OCI-LY7 (cell line): ENCODE data around the gene SMYD3.

Experiments used
- EZH2phosphoT487 ChIP-seq: fragments of 200-600 bp; sonication (generic); IDR thresholded peaks from 2 replicates; pipeline ENCODE4 v1.6.1; 2018; ENCODE audit warnings: low read depth, borderline replicate concordance, mild to moderate bottlenecking, mixed run types, antibody characterized with exemption, low read length, moderate library complexity, mixed read lengths
- TF ChIP-seq, protein P1 (sequence below): fragments of 200-600 bp; sonication (generic); conservative IDR thresholded peaks from 2 replicates; pipeline ENCODE4 v1.5.1; 2014; ENCODE audit warnings: mild to moderate bottlenecking, antibody characterized with exemption, low read length, moderate library complexity, mixed read lengths

DNA sequence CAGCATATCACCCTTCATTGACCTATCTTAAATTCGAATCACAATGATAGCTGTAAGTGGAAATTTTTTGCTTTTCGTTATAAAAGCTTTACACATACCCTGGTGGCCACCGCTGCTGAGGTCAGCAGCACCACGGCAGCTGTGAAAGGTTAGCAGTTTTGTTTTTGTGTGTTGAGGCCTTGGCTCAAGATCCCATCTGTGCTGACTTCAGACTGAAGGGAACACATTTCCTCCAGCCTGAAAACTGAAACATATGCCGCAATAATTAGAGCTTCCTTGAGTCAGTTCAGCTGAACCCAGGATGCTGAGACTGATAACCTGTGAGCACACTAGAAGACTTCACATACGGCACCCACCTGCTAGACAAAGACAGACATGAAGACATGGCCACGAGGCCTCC lies 103.0 kb downstream of the SMYD3 start:
- TF ChIP-seq, protein P1, sequence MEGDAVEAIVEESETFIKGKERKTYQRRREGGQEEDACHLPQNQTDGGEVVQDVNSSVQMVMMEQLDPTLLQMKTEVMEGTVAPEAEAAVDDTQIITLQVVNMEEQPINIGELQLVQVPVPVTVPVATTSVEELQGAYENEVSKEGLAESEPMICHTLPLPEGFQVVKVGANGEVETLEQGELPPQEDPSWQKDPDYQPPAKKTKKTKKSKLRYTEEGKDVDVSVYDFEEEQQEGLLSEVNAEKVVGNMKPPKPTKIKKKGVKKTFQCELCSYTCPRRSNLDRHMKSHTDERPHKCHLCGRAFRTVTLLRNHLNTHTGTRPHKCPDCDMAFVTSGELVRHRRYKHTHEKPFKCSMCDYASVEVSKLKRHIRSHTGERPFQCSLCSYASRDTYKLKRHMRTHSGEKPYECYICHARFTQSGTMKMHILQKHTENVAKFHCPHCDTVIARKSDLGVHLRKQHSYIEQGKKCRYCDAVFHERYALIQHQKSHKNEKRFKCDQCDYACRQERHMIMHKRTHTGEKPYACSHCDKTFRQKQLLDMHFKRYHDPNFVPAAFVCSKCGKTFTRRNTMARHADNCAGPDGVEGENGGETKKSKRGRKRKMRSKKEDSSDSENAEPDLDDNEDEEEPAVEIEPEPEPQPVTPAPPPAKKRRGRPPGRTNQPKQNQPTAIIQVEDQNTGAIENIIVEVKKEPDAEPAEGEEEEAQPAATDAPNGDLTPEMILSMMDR: no peak
- TF ChIP-seq EZH2phosphoT487: no peak
